ENCODE results near the gene BAZ2B.

GRCh38 chr2:159539701-159540100, 76.6 kb downstream of the BAZ2B start:
- TF ChIP-seq POLR2AphosphoS5 (IDR thresholded peaks at IDR 0.05; ENCODE audit: borderline replicate concordance, low read depth, low read length): no peak
- no peak for TF ChIP-seq EZH2 (IDR thresholded peaks at IDR 0.05)

All from SK-N-MC (cell line).